ENCODE results near the gene STK16.
"Not testable (repeated sequence)": the region's sequence is repeated elsewhere in the genome, so short reads cannot be mapped to it uniquely, and the experiment has no call there.

STK16 gene

GRCh38 chr2:219245148-219245898 is at the start of gene STK16, which contains the start of gene GLB1L:
TSS of gene STK16 (plus strand) at chr2:219245479. CDS start at chr2:219246000, 521 bp downstream.
TSS of gene GLB1L (minus strand) at chr2:219245444. CDS start at chr2:219243573, 1,871 bp downstream.
- peak; percentile 17 to 50 for DNase-seq

DNA sequence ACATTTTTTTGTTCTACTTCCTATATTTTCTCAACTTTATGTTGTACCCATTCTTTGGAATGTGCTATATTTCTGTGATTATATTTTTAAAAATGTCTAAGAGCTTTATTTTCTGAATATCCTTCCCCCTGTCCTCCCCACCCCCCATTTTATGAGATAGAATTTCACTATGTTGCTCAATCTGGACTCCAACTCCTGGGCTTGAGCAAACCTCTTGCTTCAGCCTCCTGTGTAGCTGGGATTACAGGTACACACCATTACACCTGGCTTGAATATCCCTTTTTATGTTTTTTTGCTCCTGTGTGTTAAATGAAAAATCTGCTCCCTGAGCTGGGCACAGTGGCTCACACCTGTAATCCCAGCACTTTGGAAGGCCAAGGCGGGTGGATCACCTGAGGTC is 47.9 kb upstream of the STK16 start:
- DNase-seq = no peak

- no peak for DNase-seq
These were observed 46.3 kb upstream of the STK16 start for GRCh38 chr2:219198974-219199373.

GRCh38 chr2:219199470-219200211 is 45.6 kb upstream of the STK16 start:
- DNase-seq = no peak

DNA sequence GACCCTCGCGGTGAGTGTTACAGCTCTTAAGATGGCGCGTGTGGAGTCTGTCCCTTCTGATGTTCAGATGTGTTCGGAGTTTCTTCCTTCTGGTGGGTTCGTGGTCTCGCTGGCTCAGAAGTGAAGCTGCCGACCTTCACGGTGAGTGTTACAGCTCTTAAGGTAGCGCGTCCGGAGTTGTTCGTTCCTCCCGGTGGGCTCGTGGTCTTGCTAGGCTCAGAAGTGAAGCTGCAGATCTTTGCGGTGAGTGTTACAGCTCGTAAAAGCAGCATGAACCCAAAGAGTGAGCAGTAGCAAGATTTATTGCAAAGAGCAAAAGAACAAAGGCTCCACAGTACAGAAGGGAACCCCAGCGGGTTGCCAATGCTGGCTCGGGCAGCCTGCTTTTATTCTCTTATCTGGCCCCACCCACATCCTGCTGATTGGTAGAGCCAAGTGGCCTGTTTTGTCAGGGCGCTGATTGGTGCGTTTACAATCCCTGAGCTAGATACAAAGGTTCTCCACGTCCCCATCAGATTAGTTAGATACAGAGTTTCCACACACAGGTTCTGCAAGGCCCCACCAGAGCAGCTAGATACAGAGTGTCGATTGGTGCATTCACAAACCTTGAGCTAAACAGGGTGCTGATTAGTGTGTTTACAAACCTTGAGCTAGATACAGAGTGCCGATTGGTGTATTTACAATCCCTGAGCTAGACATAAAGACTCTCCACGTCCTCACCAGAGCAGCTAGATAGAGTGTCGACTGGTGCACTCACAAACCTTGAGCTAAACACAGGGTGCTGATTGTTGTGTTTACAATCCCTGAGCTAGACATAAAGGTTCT is 44.6 kb upstream of the STK16 start:
- DNase-seq = not testable (repeated sequence)

DNA sequence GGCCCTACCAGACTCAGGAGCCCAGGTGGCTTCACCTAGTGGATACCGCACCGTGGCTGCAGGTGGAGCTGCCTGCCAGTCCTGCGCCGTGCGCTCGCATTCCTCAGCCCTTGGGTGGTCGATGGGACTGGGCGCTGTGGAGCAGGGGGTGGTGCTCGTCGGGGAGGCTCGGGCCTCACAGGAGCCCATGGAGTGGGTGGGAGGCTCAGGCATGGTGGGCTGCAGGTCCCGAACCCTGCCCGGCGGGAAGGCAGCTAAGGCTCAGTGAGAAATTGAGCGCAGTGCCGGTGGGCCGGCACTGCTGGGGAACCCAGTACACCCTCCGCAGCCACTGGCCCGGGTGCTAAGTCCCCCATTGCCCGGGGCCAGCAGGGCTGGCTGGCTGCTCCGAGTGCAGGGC is 43.9 kb upstream of the STK16 start:
- not testable (repeated sequence) for DNase-seq

- no peak for DNase-seq
These were observed 40.7 kb upstream of the STK16 start for GRCh38 chr2:219204425-219205164.

GRCh38 chr2:219205165-219205538 is 40.1 kb upstream of the STK16 start:
- DNase-seq = no peak

- DNase-seq = no peak
These were observed 39.3 kb upstream of the STK16 start for GRCh38 chr2:219205981-219206327.

DNA sequence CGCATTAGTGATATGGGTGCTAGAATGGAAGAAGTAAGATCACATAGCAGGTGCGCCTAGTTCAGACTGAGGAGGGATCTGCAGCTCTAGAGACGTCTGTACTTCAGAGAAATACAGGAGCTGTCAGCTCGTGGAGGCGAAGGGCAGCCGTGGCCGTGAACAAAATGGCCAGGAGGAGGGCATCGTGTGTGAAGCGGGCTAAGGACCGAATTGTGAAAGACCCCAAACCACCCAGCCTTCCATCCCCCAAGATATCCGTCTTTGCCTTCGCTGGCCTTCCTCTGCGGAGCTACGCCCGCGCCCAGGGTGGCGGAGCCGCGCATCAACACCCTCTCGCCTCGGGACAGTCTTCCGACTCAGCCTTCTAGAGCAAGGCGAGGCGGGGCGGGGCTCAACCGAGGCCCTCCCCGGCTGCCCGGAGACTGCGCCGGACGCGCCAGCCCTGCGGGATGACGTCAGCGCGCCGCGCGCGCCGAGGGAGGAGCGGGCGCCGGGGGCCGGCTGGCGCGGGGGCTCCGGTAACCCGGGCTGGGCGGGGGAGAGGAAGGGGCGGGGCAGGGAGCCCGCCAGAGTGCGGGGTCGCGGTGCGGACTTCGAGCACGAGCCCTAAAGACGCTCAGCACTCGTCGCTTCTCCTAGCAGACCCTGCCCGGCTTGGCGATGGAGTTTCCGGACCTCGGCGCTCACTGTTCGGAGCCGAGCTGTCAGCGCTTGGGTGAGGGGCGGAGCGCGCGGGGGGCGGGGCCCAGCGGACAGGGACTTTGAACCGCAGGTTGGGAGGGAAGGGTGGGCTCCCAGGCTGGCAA is 38.7 kb upstream of the STK16 start, which contains the start of gene ZFAND2B:
Gene ZFAND2B, plus strand, starts transcription at position 455 of the 806 bp plus-strand sequence. Its CDS starts 206 bp downstream, at position 661.
- peak; percentile 64 to 74 for DNase-seq

DNA sequence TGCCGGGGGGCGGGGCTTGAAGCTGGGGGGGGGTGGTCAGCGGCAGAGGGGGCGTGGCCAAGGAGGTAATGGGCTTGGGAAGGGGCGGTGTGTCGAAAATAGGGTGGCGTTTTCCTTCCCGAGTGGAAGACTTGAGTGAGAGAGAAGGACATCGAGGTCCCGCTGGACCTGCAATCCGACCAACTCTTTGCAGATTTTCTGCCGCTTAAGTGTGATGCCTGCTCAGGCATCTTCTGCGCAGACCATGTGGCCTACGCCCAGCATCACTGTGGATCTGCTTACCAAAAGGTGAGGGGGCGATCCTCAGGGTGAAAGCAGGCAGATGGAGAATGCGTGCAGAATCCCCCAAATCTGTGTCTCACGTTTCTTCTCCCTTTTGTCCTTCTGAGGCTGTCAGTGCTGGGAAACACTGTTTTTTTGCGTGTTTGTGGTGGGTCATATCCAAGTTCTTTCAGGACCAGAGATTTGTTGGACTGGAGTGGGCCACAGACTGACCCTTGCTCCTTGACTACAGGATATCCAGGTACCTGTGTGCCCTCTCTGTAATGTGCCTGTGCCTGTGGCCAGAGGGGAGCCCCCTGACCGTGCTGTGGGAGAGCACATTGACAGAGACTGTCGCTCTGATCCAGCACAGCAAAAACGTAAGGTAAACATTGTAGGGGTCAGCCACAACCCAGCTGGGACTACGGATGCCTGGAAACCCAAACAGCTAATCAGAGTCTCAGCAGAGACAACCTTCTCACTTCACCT is 38.0 kb upstream of the STK16 start:
- DNase-seq = no peak

GRCh38 chr2:219207884-219208740 is 37.2 kb upstream of the STK16 start:
- DNase-seq = no peak

DNA sequence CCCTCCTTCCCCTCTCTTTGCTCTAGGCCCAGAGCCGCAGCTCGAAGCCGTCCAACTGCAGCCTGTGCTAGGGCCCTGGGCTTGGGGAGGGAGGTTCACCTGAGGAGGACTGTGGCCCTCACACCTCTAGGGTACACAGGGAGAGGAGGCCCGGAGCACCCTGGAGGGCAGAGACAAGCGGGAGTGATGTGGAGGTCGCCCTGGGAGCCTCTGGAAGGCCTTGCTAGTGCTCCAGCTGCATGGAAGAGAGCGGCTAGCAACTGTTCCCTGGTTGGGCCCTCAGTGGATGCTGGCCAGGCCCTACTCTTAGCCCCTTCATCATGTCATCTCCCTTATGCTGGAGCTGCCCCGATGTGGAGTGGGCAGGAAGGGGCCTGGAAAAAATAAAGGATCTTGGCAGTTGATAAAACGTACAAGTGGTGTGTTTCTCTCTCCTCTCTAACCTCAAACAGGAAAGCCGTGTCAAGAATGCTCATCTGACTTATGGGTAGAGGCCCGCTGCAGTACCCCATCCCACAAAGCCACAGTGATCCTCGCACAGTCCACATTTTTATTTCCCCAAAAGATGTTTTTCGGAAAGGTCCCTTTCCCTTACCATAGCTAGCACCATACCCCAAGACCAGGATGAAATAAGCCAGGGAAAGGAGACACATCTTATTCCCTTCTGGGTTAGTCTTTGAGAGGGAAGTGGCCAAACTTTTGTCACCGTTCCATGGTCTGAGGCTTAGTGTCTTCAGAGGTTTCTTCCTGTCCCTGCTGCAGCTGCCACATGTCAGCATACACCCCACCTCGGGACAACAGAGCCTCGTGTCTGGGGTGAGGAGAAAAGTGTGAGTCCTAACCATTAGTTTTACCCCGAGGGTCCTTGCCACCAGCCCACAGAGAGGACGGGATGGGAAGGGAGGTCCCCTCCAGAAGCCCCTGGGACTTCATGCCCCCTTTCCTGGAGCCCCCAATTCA is 35.8 kb upstream of the STK16 start:
- DNase-seq = no peak

GRCh38 chr2:219210196-219210885 is 34.9 kb upstream of the STK16 start:
- DNase-seq = no peak

DNA sequence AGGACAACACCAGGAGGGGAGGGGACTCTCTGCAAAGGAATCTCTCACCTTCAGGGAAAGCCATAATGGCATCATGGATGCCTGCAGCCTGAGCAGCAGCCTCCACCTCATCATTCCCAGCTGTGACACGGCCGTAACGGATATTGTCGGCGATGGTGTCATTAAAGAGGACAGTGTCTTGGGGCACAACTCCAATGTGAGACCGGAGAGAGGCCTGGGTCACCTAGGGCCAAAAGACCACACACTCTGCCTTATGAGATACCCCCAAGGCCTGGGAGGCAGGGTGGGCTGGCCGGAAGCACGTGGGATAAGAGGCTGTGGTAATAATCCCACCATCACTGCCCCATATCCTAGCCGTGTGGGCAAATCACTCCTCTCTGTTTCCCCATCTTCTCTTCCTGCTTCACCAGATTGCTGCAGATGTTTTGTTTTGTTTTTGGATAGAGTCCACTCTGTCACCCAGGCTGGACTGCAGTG is 34.4 kb upstream of the STK16 start:
- no peak for DNase-seq

DNA sequence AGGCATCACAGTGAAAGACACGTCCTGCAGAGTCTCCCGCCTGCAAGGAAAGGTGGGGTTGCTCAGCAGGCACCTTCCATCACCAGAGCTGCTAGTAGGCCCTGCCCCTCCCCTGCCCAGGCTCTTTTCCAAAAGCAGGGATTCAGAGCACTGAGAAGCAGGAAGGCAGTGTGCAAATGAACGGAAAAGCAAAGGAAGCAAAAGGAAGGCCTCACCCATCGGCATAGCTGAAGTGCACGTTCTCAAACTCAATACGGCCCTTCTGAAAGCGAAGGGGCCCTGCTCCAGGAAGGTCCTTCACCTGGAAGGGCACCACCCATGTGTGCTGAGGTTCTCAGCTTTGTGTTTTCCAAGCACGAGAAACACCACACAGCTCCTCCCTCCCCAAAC is 32.3 kb upstream of the STK16 start:
- no peak for DNase-seq

DNA sequence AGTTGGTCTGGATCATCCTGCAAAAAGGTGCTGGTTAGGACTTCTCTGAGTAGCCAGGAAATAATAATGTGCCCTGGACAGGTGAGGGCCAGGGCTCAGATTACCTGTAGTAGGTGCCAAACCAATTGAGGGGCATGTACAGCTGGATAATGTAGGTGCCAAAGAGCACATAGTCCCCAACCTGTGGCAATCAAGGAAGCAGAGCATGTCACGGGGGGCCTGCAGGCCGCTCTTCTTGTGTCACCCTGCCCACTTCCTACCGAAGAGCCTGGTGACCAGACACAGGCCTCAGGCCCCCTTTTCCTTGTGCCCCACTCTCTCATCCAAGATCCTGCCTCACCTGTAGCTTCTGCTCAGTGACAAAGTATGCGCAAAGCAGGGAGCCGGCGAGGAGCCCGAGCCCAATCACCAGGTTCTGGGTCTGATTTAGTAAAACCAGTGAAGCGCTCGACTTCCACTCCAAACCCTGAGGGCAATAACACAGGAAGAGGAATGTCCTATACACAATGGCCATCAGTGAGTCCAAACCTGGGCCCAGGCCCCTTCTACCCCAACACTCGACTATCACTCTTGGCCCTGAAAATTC is 31.7 kb upstream of the STK16 start:
- no peak for DNase-seq

GRCh38 chr2:219214141-219214540 is 31.1 kb upstream of the STK16 start:
- DNase-seq = no peak
